Liver (tissue), 3 donors: Measurements from ENCODE around the gene SLC24A1.

Experiments
- JUND ChIP-seq, 2 donors: IDR thresholded peaks; 2 replicates each; pipeline ENCODE4 v1.6.1; 2016; ENCODE audit warnings: antibody characterized with exemption in 2 of 2
- MAX ChIP-seq: IDR thresholded peaks from 2 replicates; pipeline ENCODE4 v1.6.1; 2016; ENCODE audit warnings: antibody characterized with exemption
- TF ChIP-seq, protein P1 (sequence below): fragments of 150-350 bp; IDR thresholded peaks from 2 replicates; pipeline ENCODE4 v1.5.1; 2017; ENCODE audit warnings: improper control_type of control experiment, low read depth, low read length; ENCODE audit not compliant: missing input control
- donor health status: healthy.
- donor health status: healthy.

- TF ChIP-seq MAX, result no peak
- TF ChIP-seq, protein P1, sequence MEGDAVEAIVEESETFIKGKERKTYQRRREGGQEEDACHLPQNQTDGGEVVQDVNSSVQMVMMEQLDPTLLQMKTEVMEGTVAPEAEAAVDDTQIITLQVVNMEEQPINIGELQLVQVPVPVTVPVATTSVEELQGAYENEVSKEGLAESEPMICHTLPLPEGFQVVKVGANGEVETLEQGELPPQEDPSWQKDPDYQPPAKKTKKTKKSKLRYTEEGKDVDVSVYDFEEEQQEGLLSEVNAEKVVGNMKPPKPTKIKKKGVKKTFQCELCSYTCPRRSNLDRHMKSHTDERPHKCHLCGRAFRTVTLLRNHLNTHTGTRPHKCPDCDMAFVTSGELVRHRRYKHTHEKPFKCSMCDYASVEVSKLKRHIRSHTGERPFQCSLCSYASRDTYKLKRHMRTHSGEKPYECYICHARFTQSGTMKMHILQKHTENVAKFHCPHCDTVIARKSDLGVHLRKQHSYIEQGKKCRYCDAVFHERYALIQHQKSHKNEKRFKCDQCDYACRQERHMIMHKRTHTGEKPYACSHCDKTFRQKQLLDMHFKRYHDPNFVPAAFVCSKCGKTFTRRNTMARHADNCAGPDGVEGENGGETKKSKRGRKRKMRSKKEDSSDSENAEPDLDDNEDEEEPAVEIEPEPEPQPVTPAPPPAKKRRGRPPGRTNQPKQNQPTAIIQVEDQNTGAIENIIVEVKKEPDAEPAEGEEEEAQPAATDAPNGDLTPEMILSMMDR, result no peak
- no peak for TF ChIP-seq JUND (IDR thresholded peaks at IDR 0.05)
These were observed 34.6 kb upstream of the SLC24A1 start for GRCh38 chr15:65587094-65587493.
